Panc1 (cell line): Measurements from ENCODE around the gene CYP11A1.

Source experiments
- POLR2AphosphoS5 ChIP-seq: IDR thresholded peaks from 2 replicates; pipeline ENCODE4 v1.6.1; 2012; ENCODE audit warnings: mild to moderate bottlenecking, low read depth, low read length, moderate library complexity
- SIN3A ChIP-seq: IDR thresholded peaks from 2 replicates; pipeline ENCODE4 v1.6.1; 2012; ENCODE audit warnings: low read depth, mild to moderate bottlenecking, low read length, moderate library complexity, borderline replicate concordance; ENCODE audit not compliant: insufficient read depth
- TCF7L2 ChIP-seq: IDR thresholded peaks from 2 replicates; pipeline ENCODE4 v1.6.1; 2011; ENCODE audit warnings: mild to moderate bottlenecking, low read depth, low read length, inconsistent platforms
- TF ChIP-seq, protein P1 (sequence below): fragments of 450-650 bp; IDR thresholded peaks from 2 replicates; pipeline ENCODE4 v1.5.1; 2017; ENCODE audit warnings: mild to moderate bottlenecking
- TF ChIP-seq, protein P2 (sequence below), 2 experiments: IDR thresholded peaks; 2 replicates each; pipeline ENCODE4 v1.6.1; 2011 to 2012; ENCODE audit warnings: low read depth in 2 of 2, control low read depth in 1 of 2, low read length in 1 of 2, mild to moderate bottlenecking in 1 of 2, moderate library complexity in 1 of 2; ENCODE audit not compliant: insufficient read depth in 1 of 2

DNA sequence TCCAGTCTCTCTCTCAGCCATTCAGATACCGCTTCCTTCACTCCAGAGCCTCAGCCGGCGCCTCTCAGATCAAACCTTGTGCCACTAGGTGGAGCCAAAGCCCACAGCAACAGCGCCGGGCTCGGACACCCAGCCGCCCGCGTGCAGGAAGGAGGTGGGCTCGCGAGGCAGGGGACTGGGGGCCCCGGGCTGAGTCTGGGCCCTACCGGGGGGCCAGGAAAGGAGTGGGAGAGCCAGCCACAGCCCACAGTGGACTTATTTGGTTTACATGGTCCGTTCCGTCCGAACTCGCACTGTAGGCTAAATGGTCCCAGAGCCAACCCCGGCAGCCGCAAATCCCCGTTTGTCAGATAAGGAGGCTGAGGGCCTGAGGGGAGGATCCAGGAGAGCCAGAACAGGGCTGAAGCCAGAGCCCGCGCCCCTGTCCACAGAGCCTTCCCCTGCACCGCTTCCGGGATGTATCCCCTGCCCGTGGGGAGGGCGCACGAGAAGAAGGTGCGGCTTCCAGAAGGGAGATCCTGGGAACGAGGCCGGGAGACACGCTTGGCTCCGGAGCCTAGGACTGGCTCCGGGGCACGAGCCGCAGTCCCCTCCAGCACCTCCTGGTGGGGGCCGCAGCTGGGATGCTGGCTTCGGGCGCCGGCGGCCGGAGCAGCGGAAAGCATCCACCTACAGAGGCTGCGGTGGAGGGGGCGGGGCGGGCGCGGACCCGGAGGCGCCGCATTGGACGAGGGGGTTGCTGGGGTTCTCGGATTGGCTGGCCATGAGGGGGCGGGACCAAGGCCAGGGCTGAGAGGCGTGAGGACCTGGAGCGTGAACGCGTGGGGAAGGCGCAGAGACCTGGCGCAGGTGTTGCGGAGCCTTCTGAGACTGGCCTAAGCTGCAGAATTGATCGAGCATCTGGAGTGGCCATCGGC, 6.5 kb upstream of the CYP11A1 start:
- TF ChIP-seq, protein P1, sequence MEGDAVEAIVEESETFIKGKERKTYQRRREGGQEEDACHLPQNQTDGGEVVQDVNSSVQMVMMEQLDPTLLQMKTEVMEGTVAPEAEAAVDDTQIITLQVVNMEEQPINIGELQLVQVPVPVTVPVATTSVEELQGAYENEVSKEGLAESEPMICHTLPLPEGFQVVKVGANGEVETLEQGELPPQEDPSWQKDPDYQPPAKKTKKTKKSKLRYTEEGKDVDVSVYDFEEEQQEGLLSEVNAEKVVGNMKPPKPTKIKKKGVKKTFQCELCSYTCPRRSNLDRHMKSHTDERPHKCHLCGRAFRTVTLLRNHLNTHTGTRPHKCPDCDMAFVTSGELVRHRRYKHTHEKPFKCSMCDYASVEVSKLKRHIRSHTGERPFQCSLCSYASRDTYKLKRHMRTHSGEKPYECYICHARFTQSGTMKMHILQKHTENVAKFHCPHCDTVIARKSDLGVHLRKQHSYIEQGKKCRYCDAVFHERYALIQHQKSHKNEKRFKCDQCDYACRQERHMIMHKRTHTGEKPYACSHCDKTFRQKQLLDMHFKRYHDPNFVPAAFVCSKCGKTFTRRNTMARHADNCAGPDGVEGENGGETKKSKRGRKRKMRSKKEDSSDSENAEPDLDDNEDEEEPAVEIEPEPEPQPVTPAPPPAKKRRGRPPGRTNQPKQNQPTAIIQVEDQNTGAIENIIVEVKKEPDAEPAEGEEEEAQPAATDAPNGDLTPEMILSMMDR = peak; percentile 92
- TF ChIP-seq, protein P2, sequence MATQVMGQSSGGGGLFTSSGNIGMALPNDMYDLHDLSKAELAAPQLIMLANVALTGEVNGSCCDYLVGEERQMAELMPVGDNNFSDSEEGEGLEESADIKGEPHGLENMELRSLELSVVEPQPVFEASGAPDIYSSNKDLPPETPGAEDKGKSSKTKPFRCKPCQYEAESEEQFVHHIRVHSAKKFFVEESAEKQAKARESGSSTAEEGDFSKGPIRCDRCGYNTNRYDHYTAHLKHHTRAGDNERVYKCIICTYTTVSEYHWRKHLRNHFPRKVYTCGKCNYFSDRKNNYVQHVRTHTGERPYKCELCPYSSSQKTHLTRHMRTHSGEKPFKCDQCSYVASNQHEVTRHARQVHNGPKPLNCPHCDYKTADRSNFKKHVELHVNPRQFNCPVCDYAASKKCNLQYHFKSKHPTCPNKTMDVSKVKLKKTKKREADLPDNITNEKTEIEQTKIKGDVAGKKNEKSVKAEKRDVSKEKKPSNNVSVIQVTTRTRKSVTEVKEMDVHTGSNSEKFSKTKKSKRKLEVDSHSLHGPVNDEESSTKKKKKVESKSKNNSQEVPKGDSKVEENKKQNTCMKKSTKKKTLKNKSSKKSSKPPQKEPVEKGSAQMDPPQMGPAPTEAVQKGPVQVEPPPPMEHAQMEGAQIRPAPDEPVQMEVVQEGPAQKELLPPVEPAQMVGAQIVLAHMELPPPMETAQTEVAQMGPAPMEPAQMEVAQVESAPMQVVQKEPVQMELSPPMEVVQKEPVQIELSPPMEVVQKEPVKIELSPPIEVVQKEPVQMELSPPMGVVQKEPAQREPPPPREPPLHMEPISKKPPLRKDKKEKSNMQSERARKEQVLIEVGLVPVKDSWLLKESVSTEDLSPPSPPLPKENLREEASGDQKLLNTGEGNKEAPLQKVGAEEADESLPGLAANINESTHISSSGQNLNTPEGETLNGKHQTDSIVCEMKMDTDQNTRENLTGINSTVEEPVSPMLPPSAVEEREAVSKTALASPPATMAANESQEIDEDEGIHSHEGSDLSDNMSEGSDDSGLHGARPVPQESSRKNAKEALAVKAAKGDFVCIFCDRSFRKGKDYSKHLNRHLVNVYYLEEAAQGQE (IDR thresholded peaks at IDR 0.05; ENCODE audit: insufficient read depth in 1 of 2, low read depth in 2 of 2, low read length in 1 of 2) = no peak
- TF ChIP-seq TCF7L2 (no peak), POLR2AphosphoS5 (no peak), SIN3A (no peak; the same call in 1 of the 2 replicates)
